Left colon (tissue), 2 donors: ENCODE measurements around the gene ACTR5. TPM values are rescaled to one million over a fixed set of nuclear protein-coding genes. Genes with fewer than 3 reads are reported as not detected.
A peak's percentile ranks its signal among the peaks of the same experiment; 100 is the strongest.
"Not testable (repeated sequence)": the region's sequence is repeated elsewhere in the genome, so short reads cannot be mapped to it uniquely, and the experiment has no call there.

Source experiments
- ATAC-seq: fragments of 200-7000 bp; cut with Tn5 transposase; one replicate; pipeline ENCODE4 v1.9.1; 2020; ENCODE audit warnings: mild to moderate bottlenecking, moderate library complexity
- DNase-seq, 2 donors: peaks; one replicate each; pipeline ENCODE4 v3.0.0-alpha.2; 2020
- intact Hi-C, 2 donors: fragments of 100-400 bp; cut with DNase I in 1 of 2; cut with micrococcal nuclease in 1 of 2; formaldehyde crosslinking; loops; one replicate each; pipeline versions ENCODE4 v1.11.2 to v1.14.0; 2022; cut with DNase I, micrococcal nuclease
- total RNA-seq, 2 donors: library from RNA; stranded (reverse); fragmentation: NEBNext Ultra II Directional; extraction: Animal tissue kit (Norgen Biotek cat#: 25700); gene quantifications; one replicate each; pipeline ENCODE4 v1.2.1, GENCODE V29; 2021
- donor health status: DM: no; HTN: no; CAD: no.
- donor health status: DM: yes; HTN: yes; CAD: no.

ACTR5 gene
- total RNA-seq, 2 donors from 2014 or later = 5.9 to 10.1 TPM

DNA sequence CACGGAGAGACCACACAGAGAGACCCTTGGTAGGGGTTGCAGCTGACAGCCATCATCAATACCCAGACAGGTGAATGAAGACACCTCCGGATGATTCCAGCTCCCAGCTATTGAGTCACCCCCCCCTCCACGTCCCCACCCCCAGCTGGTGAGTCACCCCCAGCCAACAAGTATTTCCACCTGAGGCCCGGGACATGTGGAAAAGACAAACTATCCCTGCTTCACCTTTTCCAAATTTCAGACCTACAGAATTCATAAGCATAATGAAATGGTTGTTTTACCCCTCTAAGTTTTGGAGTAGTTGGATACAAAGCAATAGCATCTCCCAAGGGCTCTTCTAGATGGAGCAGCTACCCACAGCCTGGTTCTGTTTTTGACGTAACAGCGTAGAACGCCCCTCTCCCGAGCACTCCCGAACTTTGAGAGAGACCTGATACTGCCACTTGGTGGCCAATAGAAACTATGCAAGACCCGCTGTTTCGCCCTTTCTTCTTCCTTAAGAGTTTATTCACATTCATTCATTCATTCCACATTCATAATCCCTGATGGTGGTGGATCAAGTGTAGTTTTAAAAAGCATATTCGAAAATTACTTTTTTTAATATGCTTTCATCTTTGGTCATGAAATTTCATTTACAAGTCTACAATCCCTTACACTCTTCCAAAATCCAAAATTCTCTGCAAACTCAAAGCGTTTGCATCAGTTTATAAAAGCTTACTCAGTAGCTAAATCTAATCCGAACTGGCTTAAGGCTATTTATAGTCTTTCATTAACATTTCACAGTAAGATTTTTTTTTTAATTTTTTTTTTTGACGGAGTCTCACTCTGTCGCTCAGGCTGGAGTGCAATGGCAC, 42.2 kb downstream of the ACTR5 start:
- ATAC-seq = peak; percentile 27
- intact Hi-C loops = no loop called here
- no peak for DNase-seq

- DNase-seq = no peak
- intact Hi-C loops = no loop called here
- no peak for ATAC-seq
Measured at GRCh38 chr20:38791291-38791690, 43.0 kb downstream of the ACTR5 start.

- no peak for DNase-seq
- ATAC-seq = no peak
- intact Hi-C loops = no loop called here
Measured at GRCh38 chr20:38791940-38792339, 43.7 kb downstream of the ACTR5 start.

GRCh38 chr20:38794057-38794456, 45.8 kb downstream of the ACTR5 start:
- intact Hi-C loops, DNase-seq, ATAC-seq: not testable (repeated sequence)

- DNase-seq = no peak
- ATAC-seq = no peak
- intact Hi-C loops = no loop called here
Measured at GRCh38 chr20:38798266-38798665, 50.0 kb downstream of the ACTR5 start.

GRCh38 chr20:38799203-38799602, 50.9 kb downstream of the ACTR5 start:
- intact Hi-C loops = no loop called here
- no peak for ATAC-seq
- DNase-seq = no peak

DNA sequence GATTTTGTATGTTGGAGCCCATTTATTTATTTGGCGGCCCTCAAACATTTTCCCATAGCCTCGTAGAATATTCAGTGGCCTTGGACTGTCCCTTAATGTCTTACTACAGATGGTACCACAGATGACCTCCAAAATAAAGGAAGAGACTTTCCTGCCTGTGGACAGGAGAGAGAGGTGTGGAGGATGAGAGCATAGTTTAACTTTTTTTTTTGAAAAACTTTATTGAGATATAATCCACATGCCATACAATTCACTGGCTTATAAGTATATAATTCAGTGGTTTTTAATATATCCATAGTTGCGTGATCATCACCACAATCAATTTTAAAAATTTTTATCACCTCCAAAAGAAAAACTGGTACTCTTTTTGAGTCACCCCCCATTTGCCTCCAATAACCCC, 52.6 kb downstream of the ACTR5 start:
- intact Hi-C loops = no loop called here
- ATAC-seq (no peak), DNase-seq (no peak)

DNA sequence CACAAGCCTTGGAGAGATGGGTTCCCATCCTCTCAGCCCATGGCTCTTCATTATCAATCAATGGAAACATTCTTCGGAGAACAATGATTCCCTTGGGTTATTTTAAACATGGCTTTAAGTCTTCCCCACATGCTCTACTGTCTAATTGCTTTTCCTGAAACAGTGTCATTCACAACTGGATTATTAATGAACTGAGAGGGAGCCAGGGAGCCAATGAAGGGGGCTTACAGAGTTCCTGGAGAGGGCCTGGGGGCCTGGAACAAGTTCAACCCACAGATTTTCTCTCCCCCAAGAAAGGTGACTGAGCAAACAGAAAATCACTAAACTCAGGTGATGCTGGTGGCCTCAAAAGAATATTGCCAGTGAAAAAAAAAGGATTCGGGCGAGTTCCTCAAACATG, 56.0 kb downstream of the ACTR5 start:
- intact Hi-C loops = no loop called here
- DNase-seq = no peak
- ATAC-seq = no peak

DNA sequence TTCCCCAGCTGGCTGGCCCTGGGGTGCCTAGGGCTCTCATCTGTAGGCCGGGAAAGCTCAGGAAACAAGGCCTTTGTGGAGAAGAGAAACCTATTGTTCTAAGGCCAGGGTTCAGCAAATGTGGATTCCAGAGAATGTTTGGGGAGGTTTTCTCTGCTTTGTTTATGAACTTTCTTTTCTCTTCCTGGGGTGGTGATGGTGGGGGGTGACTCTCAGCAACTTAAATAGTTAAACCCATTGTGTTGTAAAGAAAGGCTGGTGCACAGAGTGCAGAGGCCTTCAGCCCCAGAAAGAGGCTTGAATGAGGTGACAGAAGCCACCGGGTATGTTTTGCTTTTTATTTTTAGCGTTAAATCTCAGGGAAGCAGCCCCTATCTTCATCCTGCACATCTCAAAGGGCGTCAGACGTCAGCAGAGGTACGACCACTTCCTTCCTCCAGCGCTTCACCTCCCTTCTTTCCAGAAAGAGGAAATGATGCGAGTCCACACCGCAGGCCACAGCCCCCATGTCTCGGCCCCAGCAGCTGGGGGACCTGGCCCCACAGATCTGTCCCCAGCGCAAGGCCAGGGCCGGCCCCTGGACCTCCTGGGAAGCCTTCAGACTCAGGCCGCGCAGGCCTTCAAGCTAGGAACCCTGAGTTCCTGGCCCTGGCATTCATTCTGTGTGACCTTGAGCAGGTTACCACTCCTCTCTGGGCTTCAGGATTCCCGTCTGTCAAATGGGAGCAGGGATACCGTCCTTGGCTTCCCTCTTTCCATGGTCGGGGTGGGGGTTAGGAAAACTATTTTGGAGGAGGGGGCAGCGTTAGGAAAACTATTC, 56.6 kb downstream of the ACTR5 start:
- ATAC-seq = peak; percentile 45
- intact Hi-C loops = no loop called here
- peak; percentile 37 to 49 for DNase-seq

DNA sequence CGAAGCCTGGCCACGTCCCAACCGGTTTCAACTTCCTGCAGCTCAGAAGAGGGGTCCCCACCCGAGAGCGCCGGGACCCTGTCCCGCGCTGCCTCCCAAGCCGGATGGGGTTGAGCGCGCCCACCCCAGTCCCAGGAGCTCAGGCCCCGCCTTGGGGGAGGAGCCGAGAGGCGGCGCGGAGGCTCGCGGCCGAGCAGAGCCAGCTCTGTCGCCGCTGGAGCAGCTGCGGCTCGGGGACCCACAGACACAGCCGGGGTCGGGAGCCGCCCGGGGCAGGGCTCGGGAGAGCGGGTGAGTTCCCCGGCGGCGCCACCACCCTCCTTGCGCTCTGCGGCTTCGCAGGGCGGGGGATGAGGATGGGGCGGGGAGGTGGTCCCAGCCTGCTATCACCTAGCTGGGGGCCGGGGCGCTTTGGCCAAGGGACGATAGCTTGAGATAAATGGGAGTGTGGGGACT, 57.3 kb downstream of the ACTR5 start, which contains the start of gene PPP1R16B:
TSS of gene PPP1R16B (plus strand) at position 196 of the 456 bp plus-strand sequence. CDS start 30,229 bp downstream, outside the sequence.
- peak; percentile 38 to 70 for DNase-seq
- intact Hi-C loops = no loop called here
- peak; percentile 71 for ATAC-seq

DNA sequence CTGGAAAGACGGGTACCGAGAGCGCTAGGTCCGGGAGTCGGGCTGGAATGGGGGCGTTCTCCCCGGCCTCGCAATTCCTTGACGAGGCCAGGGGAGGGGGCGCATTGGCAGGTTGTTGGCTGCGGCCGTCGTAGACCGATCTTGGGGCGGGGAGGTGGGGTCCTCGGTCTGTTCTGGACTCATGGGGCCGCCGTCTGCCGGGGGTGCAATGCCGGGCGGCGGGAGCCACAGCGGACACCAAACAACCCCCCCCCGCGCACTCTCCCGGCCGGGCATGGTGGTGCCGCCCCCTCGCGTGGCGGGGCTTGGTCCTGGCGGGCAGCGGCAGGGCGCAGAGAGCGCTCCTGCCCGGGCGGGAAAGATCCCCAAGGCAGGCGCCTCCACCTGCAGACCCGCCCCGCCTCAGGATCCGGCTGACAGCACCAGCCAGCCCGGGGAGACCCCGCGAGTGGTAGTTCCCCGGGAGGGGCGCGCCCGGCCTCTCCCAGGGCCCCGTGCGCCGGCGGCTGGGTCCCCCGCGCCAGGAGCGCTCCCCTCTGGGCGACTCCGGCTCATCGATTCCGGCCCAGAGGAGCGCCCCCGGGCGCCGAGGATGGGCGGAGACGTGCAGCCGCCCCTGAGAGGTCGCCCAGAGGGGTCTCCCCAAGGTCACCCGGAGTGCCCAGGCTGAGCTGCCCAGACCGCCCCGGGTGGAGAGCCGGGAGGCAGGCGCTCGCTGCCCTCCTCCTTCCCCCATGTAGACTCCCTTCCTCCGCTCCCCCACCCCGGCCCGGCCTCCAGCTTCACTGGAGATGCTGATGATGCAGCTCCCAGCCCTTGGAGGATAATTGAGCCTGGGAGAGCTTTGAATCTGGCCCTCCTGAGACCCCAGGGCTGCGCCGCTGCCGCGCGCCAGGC, 57.9 kb downstream of the ACTR5 start:
- intact Hi-C loops = no loop called here
- peak in 1 of 2 donors; percentile 47 for DNase-seq
- no peak for ATAC-seq

DNA sequence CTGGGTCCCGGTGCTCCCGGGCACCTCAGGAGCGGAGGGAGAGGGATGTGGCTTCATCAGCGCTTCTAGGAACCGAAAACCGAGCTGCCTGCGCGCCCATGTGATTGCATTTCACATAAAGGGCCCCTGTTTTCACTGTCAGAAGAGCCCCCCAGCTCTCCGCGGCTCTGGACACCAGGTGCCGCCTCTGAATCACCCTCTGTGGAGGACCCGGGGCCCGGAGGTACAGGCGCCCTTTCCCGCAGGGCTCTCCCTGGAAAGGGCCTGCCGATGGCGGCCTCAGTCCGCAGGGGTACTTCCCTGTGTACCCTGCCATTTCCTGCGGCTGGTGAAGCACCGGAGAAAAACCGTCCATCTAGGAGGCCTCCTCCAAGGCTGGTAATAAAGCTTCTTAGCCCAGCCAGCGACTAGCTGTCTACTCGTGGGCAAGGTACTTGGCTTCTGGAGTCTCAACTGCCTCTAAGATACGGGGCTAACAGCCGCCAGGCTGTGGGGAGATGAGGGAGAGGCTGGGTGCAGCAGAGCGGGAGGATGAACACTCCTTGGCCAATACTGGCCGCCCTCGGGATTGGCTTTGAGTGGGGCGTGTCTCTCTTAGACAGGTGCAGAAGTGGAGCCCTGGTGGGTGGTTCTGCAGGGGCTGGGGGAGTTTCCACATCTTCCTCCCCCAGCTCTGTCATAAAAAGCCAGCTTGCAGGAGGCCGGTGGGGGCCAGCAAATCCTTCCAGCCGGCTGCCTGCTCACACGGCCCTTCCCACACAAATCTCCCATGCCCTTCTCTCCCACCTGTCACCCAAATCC, 58.8 kb downstream of the ACTR5 start:
- ATAC-seq = peak; percentile 30
- intact Hi-C loops = no loop called here
- DNase-seq = peak in 1 of 2 donors; percentile 27

- ATAC-seq (no peak), DNase-seq (no peak)
- intact Hi-C loops = no loop called here
Measured at GRCh38 chr20:38809942-38810341, 61.7 kb downstream of the ACTR5 start.

- DNase-seq (no peak), ATAC-seq (no peak)
- intact Hi-C loops = no loop called here
Measured at GRCh38 chr20:38810926-38811630, 62.8 kb downstream of the ACTR5 start.

DNA sequence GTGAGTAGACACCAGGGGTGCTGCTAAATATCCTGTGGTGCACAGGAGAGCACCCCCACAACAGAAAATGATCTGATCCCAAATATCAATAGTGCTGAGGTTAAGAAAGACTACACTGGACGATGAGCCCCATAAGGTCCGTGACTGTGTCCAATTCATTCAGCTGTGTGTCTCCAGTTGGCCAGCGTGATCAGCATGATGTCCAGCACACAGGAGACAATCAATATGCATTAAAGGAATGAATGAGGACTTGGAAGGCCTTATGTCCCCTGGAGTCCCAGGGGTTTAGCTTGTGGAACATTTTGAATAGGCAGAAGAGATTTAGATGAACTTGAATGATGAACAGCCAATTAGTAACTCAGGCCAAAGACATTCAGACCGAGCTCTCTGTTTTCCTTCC, 63.5 kb downstream of the ACTR5 start:
- DNase-seq = no peak
- no peak for ATAC-seq
- intact Hi-C loops = no loop called here

DNA sequence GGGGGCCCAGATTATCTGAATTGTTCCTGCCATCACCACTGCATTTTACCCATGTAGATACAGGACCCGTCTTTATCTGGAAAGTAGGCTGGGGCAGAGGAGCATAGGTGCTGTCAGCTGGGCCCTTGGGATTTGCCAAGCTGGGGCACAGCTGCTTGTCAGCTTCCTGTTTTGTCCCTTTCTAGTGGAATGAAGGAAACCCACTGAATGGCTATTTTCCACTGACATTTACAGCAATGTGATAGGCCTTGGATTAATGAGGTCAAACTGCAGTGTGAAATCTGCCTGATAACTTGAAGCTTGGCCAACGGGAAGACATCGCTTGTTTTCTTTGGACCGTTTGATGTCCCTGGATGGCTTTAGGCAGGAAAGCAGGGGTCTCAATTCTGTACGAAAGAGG, 63.9 kb downstream of the ACTR5 start:
- ATAC-seq (no peak), DNase-seq (no peak)
- intact Hi-C loops = no loop called here

DNA sequence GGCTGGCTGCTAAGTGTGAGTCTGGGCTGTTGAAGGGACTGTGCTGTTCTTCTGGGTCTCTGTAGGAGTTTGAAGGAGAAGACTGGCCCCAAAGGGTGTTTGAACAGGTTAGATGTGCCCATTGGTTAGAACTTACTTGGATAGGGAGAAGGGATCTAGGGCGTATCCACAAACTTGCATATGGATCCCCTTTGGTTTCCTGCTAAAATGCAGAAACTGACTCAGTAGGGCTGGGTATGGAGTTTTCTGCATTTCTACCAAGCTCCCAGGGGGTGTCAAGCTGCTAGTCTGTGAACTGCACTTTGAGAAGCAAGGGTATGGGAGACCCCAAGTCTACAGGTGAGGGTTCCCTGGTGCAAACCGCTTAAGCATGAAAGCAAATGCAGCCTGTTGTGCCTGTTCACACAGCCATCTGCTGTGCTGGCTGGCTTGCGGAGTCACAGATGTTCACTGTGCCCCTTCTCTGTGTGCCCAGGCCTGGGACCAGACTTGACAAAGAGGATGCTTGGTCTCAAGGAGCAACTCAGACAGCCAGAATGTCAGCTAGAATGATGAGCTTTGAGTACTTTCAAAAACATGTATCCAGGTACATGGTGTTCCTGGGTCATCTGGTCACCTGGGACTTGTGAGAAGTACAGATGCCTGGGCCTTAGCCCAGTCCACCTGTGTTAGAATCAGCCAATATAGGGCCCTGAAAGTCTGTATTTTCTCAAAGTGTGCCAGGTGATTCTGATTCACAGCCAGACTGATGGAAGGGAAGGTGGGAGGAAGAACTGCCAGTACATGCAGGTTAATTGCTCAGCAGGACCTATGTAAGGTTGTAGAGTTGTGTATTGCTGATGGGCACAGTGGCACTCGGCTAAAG, 64.7 kb downstream of the ACTR5 start:
- ATAC-seq = no peak
- intact Hi-C loops = no loop called here

More for the DNA sequence above, 64.7 kb downstream of the ACTR5 start:
- no peak for DNase-seq
